B cell (primary cell): ENCODE results near the gene ZBED5. TPM values are rescaled to one million over a fixed set of nuclear protein-coding genes. Genes with fewer than 3 reads are reported as not detected.

ENCODE experiments used
- ATAC-seq: fragments of 200-7000 bp; cut with Tn5 transposase; one replicate; pipeline ENCODE4 v1.10.0; 2021; ENCODE audit warnings: low read depth, mild to moderate bottlenecking, moderate number of reproducible peaks, moderate library complexity
- CTCF ChIA-PET: fragments of 350-600 bp; sonication (Branson Sonifier 250); formaldehyde crosslinking; loops from one replicate; lab custom pipeline; 2021; ENCODE audit warnings: antibody characterized with exemption, inconsistent platforms; lab: Charles Lee
- POLR2A ChIA-PET: fragments of 350-600 bp; sonication (Branson Sonifier 250); formaldehyde crosslinking; loops from one replicate; lab custom pipeline; 2021; ENCODE audit warnings: antibody characterized with exemption; lab: Charles Lee
- DNase-seq: peaks from one replicate; pipeline ENCODE4 v3.0.0; 2013
- H2AFZ ChIP-seq: 2 replicates; pipeline ENCODE4 v1.6.1; 2012; ENCODE audit warnings: mild to moderate bottlenecking, low read depth, low read length; ENCODE audit not compliant: insufficient read depth, poor library complexity, severe bottlenecking
- H3K27ac ChIP-seq, 2 donors: 1 replicate in 1 of 2; 2 replicates in 1 of 2; pipeline ENCODE4 v1.5.1; 2012 to 2013; ENCODE audit warnings: low read length in 2 of 2, mild to moderate bottlenecking in 2 of 2, moderate library complexity in 1 of 2
- H3K27me3 ChIP-seq, 4 experiments: fragments of 200-600 bp in 1 of 4; sonication (generic) in 1 of 4; replicated peaks in 1 of 4; 1 replicate in 2 of 4; 2 replicates in 2 of 4; pipeline versions ENCODE4 v1.6.1 to v1.7.0; 2013 to 2016; ENCODE audit warnings: low read length in 3 of 4, mild to moderate bottlenecking in 2 of 4, mixed read lengths in 1 of 4, moderate library complexity in 1 of 4; ENCODE audit not compliant: insufficient read depth in 4 of 4, control insufficient read depth in 3 of 4; ENCODE audit errors: control extremely low read depth in 1 of 4
- H3K36me3 ChIP-seq, 2 experiments: replicated peaks in 1 of 2; 1 replicate in 1 of 2; 2 replicates in 1 of 2; pipeline versions ENCODE4 v1.6.1 to v1.7.1; 2013; ENCODE audit warnings: low read length in 1 of 2; ENCODE audit not compliant: insufficient read depth in 2 of 2, control insufficient read depth in 1 of 2; ENCODE audit errors: control extremely low read depth in 1 of 2, extremely low read depth in 1 of 2
- H3K4me1 ChIP-seq, 2 donors: fragments of 200-600 bp in 1 of 2; sonication (generic) in 1 of 2; 1 replicate in 1 of 2; 2 replicates in 1 of 2; pipeline versions ENCODE4 v1.5.1 to v1.6.1; 2013 to 2017; ENCODE audit warnings: low read length in 2 of 2; ENCODE audit not compliant: control insufficient read depth in 2 of 2, insufficient read depth in 2 of 2
- H3K4me2 ChIP-seq: replicated peaks from 2 replicates; pipeline ENCODE3; 2012; ENCODE audit warnings: mild to moderate bottlenecking, low read depth, low read length; ENCODE audit not compliant: poor library complexity, severe bottlenecking
- H3K4me3 ChIP-seq, 5 experiments: fragments of 200-600 bp in 1 of 5; sonication (generic) in 1 of 5; 1 replicate in 3 of 5; 2 replicates in 2 of 5; pipeline versions ENCODE4 v1.5.1 to v1.7.0; 2011 to 2016; ENCODE audit warnings: low read length in 4 of 5, mild to moderate bottlenecking in 4 of 5, low read depth in 2 of 5, control low read depth in 1 of 5, moderate library complexity in 1 of 5; ENCODE audit not compliant: insufficient read depth in 1 of 5; ENCODE audit errors: control extremely low read depth in 1 of 5, extremely low read depth in 1 of 5
- H3K79me2 ChIP-seq: fragments of 200-600 bp; sonication (generic); one replicate; pipeline ENCODE4 v1.6.0; 2016; ENCODE audit warnings: low read length; ENCODE audit not compliant: control insufficient read depth, insufficient read depth
- H3K9ac ChIP-seq: fragments of 200-600 bp; sonication (generic); 2 replicates; pipeline ENCODE4 v1.6.1; 2017; ENCODE audit warnings: mild to moderate bottlenecking, low read length, moderate library complexity
- H3K9me3 ChIP-seq, 3 donors: one replicate each; pipeline versions ENCODE4 v1.6.1 to v1.7.1; 2013; ENCODE audit warnings: low read length in 2 of 3; ENCODE audit not compliant: control insufficient read depth in 2 of 3, insufficient read depth in 1 of 3; ENCODE audit errors: control extremely low read depth in 1 of 3
- H4K20me1 ChIP-seq: 2 replicates; pipeline ENCODE4 v1.6.0; 2012; ENCODE audit warnings: mild to moderate bottlenecking, low read length; ENCODE audit not compliant: insufficient read depth, control insufficient read depth, poor library complexity, severe bottlenecking
- H3K27ac Mint-ChIP-seq: one replicate; pipeline ENCODE4 v1.8.0; 2021; ENCODE audit warnings: mixed read lengths
- H3K27me3 Mint-ChIP-seq: one replicate; pipeline ENCODE4 v1.8.0; 2021; ENCODE audit warnings: mixed read lengths
- H3K4me1 Mint-ChIP-seq: one replicate; pipeline ENCODE4 v1.8.0; 2021; ENCODE audit warnings: mixed read lengths
- H3K4me3 Mint-ChIP-seq: one replicate; pipeline ENCODE4 v1.8.0; 2021; ENCODE audit warnings: mixed read lengths
- H3K9me3 Mint-ChIP-seq: one replicate; pipeline ENCODE4 v1.8.0; 2022; ENCODE audit warnings: mixed read lengths; ENCODE audit not compliant: insufficient read depth
- CTCF ChIP-seq: fragments of 200-600 bp; IDR thresholded peaks from one replicate; pipeline ENCODE4 v1.8.0; 2022; ENCODE audit warnings: antibody characterized with exemption, mild to moderate bottlenecking
- EZH2 ChIP-seq: IDR thresholded peaks from 2 replicates; pipeline ENCODE4 v1.6.1; 2012; ENCODE audit warnings: borderline replicate concordance, low read depth, mild to moderate bottlenecking, moderate library complexity, low read length; ENCODE audit not compliant: insufficient read depth, poor library complexity, severe bottlenecking
- WGBS: methylation state at CpG from one replicate; pipeline ENCODE4 v1.1.5; 2013; ENCODE audit warnings: missing lambda C conversion rate; ENCODE audit not compliant: insufficient coverage; 5-methylcytosine and 5-hydroxymethylcytosine counted together
- intact Hi-C: fragments of 100-400 bp; cut with micrococcal nuclease; formaldehyde crosslinking; loops from one replicate; pipeline ENCODE4 v1.10.0; 2022
- polyA plus RNA-seq: library from polyadenylated mRNA; depleted of rRNA; stranded (reverse); fragments of >200 nt; gene quantifications from 2 replicates; pipeline ENCODE4 v1.2.3, GENCODE V29; 2012
- total RNA-seq, 2 donors: library from RNA; stranded (reverse); fragments of 120-200 nt in 1 of 2; gene quantifications; 1 replicate in 1 of 2; 2 replicates in 1 of 2; pipeline versions ENCODE4 v1.2.3 to v1.2.4, GENCODE V29; 2013 to 2022

Gene ZBED5
- total and polyA plus RNA-seq, 2 donors (not counting 1 experiment from before 2014, with no cell fraction given), result 66.6 to 178 TPM

DNA sequence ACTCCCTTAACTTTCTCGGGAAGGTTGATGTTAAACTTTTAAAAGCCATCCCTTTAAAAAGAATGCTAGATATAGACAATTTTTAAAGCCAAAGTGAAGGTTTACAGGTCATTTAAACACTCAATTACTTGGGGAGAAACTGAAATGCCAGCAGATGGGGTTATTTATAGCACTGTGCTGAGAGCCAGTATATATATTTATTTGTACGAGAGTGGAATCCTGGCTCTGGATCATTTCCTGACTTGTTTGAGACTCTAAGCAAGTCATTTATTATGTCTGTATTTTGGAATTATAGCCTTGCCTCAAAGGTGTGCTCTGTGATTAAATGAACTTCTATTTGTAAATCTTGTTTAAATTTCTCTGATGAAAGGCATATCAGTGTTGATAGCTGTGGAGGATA is 6.8 kb upstream of the ZBED5 start:
- no peak for TF ChIP-seq CTCF
- TF ChIP-seq EZH2, result no peak

GRCh38 chr11:10862446-10862845 is 4.6 kb upstream of the ZBED5 start:
- TF ChIP-seq EZH2, result no peak
- TF ChIP-seq CTCF, result no peak
- Histone ChIP-seq H3K4me3 (no peak overlapping the region), H3K9me3 (peaks cover 0 to 3% (median 0%) of the 10 kb centered on the region in 3 donors), H3K27ac (no peak overlapping the region), H3K4me2 (no peak overlapping the region), H3K9ac (no peak overlapping the region), H3K36me3 (peaks cover 0 to 1% of the 10 kb centered on the region in 2 experiments), H3K27me3 (no peaks in the 10 kb centered on the region), H4K20me1 (no peaks in the 10 kb centered on the region), H2AFZ (no peak overlapping the region), H3K79me2 (peaks cover 49% of the 10 kb centered on the region), H3K4me1 (peaks cover 5 to 11% of the 10 kb centered on the region in 2 donors)
- ATAC-seq, result no peak
- POLR2A ChIA-PET, result interaction anchor here (0.6 kb wide), 1 partner anchor 69 kb away, joined by 3 read pairs; no protein-coding TSS in a partner anchor
- no peak for DNase-seq
- CTCF ChIA-PET, result no interaction called here
- H3K4me3 Mint-ChIP-seq, result no peak overlapping the region
- intact Hi-C loops, result no loop called here
- peaks cover 19% of the 10 kb centered on the region for H3K4me1 Mint-ChIP-seq
- H3K9me3 Mint-ChIP-seq, result no peaks in the 10 kb centered on the region
- 71% methylated on average over 1 of the region's 1 CpG for WGBS
- H3K27me3 Mint-ChIP-seq, result no peaks in the 10 kb centered on the region
- no peak overlapping the region for H3K27ac Mint-ChIP-seq

More for the DNA sequence above, 6.8 kb upstream of the ZBED5 start:
- no peaks in the 10 kb centered on the region for H4K20me1 ChIP-seq
- peaks cover 0 to 1% of the 10 kb centered on the region in 2 experiments for H3K36me3 ChIP-seq
- WGBS, result no CpG with 5 or more reads among the region's 2 CpGs
- ChIA-PET POLR2A (no interaction called here), CTCF (interaction anchor here (0.6 kb wide), 1 partner anchor 15 kb away, joined by 3 read pairs; no protein-coding TSS in a partner anchor)
- no peaks in the 10 kb centered on the region for H3K27me3 Mint-ChIP-seq
- peaks cover 0 to 3% (median 0%) of the 10 kb centered on the region in 3 donors for H3K9me3 ChIP-seq
- H3K4me2 ChIP-seq, result no peak overlapping the region
- no peak overlapping the region for H3K27ac Mint-ChIP-seq
- DNase-seq, result no peak
- ATAC-seq, result no peak
- no peak overlapping the region for H3K9ac ChIP-seq
- intact Hi-C loops, result no loop called here
- peaks cover 61% of the 10 kb centered on the region for H3K79me2 ChIP-seq
- H3K27ac ChIP-seq, result no peak overlapping the region
- no peak overlapping the region for H3K4me3 Mint-ChIP-seq
- H3K27me3 ChIP-seq, result no peaks in the 10 kb centered on the region
- peaks cover 3 to 4% of the 10 kb centered on the region in 2 donors for H3K4me1 ChIP-seq
- H2AFZ ChIP-seq, result no peak overlapping the region
- H3K4me1 Mint-ChIP-seq, result peaks cover 11% of the 10 kb centered on the region
- no peak overlapping the region for H3K4me3 ChIP-seq
- H3K9me3 Mint-ChIP-seq, result no peaks in the 10 kb centered on the region
